Uterus (tissue), 2 donors: ENCODE data around the gene UBXN2A.

Experiments used
- POLR2A ChIP-seq, 2 donors: fragments of 450-650 bp; IDR thresholded peaks; one replicate each; pipeline ENCODE4 v1.6.1; 2016; ENCODE audit warnings: antibody characterized with exemption in 2 of 2, mild to moderate bottlenecking in 1 of 2, moderate library complexity in 1 of 2
- TF ChIP-seq, protein P1 (sequence below), 4 experiments: fragments of 200-600 bp in 2 of 4; fragments of 450-650 bp in 2 of 4; sonication (generic) in 2 of 4; IDR thresholded peaks; one replicate each; pipeline ENCODE4 v1.5.1; 2016 to 2019; ENCODE audit warnings: antibody characterized with exemption in 4 of 4, mild to moderate bottlenecking in 2 of 4, moderate library complexity in 1 of 4

DNA sequence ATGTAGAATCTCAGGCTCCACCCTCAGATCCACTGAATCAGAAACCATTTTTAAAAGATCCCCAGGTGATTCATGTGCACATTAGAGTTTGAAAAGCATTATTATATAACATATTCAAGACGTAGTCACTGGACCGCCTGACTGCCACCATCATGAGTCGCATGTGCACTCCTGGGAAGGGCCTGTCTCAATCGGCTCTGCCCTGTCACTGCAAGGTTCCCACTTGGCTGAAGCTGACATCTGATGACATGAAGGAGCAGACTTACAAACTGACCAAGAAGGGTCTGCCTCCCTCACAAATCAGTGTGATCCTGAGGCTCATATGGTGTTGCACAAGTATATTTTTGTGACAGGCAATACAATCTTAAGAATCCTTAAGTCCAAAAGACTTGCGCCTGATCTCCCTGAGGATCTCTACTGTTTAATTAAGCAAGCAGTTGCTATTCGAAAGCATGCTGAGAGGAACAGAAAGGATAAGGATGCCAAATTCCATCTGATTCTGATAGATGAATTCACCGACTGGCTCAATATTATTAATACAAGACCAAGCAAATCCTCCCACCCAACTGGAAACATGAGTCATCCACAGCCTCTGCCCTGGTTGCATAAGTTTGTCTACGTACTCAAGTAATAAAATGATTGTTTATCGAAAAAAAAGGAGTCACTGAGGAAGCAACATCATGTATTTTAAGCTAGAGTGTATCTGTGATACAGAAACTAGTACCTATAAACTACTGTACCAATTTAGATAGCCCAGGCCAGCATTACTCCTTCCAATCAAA is 39.5 kb upstream of the UBXN2A start:
- TF ChIP-seq, protein P1, sequence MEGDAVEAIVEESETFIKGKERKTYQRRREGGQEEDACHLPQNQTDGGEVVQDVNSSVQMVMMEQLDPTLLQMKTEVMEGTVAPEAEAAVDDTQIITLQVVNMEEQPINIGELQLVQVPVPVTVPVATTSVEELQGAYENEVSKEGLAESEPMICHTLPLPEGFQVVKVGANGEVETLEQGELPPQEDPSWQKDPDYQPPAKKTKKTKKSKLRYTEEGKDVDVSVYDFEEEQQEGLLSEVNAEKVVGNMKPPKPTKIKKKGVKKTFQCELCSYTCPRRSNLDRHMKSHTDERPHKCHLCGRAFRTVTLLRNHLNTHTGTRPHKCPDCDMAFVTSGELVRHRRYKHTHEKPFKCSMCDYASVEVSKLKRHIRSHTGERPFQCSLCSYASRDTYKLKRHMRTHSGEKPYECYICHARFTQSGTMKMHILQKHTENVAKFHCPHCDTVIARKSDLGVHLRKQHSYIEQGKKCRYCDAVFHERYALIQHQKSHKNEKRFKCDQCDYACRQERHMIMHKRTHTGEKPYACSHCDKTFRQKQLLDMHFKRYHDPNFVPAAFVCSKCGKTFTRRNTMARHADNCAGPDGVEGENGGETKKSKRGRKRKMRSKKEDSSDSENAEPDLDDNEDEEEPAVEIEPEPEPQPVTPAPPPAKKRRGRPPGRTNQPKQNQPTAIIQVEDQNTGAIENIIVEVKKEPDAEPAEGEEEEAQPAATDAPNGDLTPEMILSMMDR (IDR thresholded peaks at IDR 0.05), result no peak
- no peak for TF ChIP-seq POLR2A (IDR thresholded peaks at IDR 0.05)
